Stimulated activated naive CD8-positive, alpha-beta T cell treated with anti-CD3 and anti-CD28 coated beads, Interleukin-15, amount 100 ng/mL, for 72 hours (primary cell): ENCODE measurements around the gene ILK.

Experiments
- ATAC-seq: fragments of 150-1000 bp; cut with Tn5 transposase; 2 replicates; pipeline ENCODE4 v1.10.0; 2021; ENCODE audit warnings: mild to moderate bottlenecking, moderate library complexity
- DNase-seq, 2 donors: peaks; one replicate each; pipeline ENCODE4 v3.0.0; 2021 to 2022
- H3K27ac Mint-ChIP-seq, 2 donors: one replicate each; pipeline ENCODE4 v1.8.0; 2022; ENCODE audit warnings: mild to moderate bottlenecking in 2 of 2, mixed read lengths in 2 of 2, moderate library complexity in 2 of 2
- H3K27me3 Mint-ChIP-seq: one replicate; pipeline ENCODE4 v1.8.0; 2022; ENCODE audit warnings: mixed read lengths
- H3K4me1 Mint-ChIP-seq: one replicate; pipeline ENCODE4 v1.8.0; 2022; ENCODE audit warnings: mild to moderate bottlenecking, mixed read lengths
- H3K4me3 Mint-ChIP-seq, 2 donors: one replicate each; pipeline ENCODE4 v1.8.0; 2022; ENCODE audit warnings: mild to moderate bottlenecking in 2 of 2, mixed read lengths in 2 of 2, moderate library complexity in 1 of 2
- H3K9me3 Mint-ChIP-seq, 2 donors: one replicate each; pipeline ENCODE4 v1.8.0; 2022; ENCODE audit warnings: mixed read lengths in 2 of 2

The ILK gene

GRCh38 chr11:6603287-6604080 lies at the start of gene ILK, which contains the start of gene RRP8:
TSS of gene ILK (plus strand) at chr11:6603774. CDS start at chr11:6604272, 498 bp downstream.
TSS of gene RRP8 (minus strand) at chr11:6603616. CDS start at chr11:6603502, 114 bp downstream.
- Mint-ChIP-seq H3K9me3 (no peaks in the 10 kb centered on the region), H3K27me3 (no peaks in the 10 kb centered on the region), H3K27ac (no peak within 1 kb of the TSS), H3K4me3 (no peak within 1 kb of the TSS), H3K4me1 (peaks cover 23% of the 10 kb centered on the region)
- ATAC-seq (peak; percentile 85), DNase-seq (peak; percentile 84 to 90)

DNA sequence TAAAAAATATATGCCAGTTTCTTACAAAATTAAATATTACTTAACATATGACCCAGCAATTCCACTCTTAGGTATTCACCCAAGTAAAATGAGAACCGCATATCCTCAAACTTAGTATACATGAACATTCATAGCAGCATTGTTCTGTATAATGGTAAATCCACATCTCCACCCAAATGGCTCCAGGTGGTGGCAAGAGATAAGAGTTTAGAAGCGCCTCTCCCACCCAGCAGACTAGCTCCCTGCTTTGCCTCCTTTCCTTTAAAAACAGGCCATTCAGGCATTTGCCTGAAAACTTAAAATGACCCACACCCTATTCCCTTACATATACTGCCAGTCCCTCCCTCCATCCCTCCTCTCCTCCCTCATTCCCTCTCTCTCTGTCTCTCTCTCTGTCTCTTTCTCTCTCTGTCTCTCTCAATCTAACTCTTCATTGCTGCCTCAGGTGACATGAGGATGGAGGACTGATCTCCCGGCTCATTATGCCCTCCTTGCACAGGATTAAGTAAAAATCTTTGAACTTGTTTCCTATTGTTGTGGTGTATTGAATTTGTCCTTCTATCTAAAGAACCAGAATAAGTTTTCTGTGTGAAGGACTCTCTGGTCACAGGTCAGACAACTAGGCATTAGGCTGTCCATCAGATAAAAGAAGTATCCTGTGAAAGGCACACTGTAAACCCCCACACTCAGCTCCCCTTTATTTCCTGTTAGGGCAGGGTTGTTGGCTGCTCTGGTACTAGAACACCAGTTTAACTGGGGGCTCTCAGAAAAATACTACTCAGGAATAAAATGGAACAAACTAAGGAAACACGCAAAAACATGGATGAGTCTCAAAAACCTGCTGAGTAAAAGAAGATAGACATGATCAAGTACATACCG lies 48.5 kb upstream of the ILK start:
- ATAC-seq: no peak
- H3K27ac Mint-ChIP-seq: peak overlapping the region in 1 of 2 donors; percentile 8

GRCh38 chr11:6556139-6556949 lies 47.2 kb upstream of the ILK start:
- DNase-seq (no peak), ATAC-seq (no peak)
- no peaks in the 10 kb centered on the region for H3K27me3 Mint-ChIP-seq
- no peak overlapping the region for H3K27ac Mint-ChIP-seq
- H3K9me3 Mint-ChIP-seq: no peaks in the 10 kb centered on the region
- H3K4me1 Mint-ChIP-seq: no peaks in the 10 kb centered on the region
- no peak overlapping the region for H3K4me3 Mint-ChIP-seq

More for the DNA sequence above, 48.5 kb upstream of the ILK start:
- H3K4me1 Mint-ChIP-seq: no peaks in the 10 kb centered on the region
- no peaks in the 10 kb centered on the region for H3K9me3 Mint-ChIP-seq
- H3K4me3 Mint-ChIP-seq: no peak overlapping the region
- no peak for DNase-seq
- no peaks in the 10 kb centered on the region for H3K27me3 Mint-ChIP-seq

- Mint-ChIP-seq H3K4me1 (no peaks in the 10 kb centered on the region), H3K27ac (peak overlapping the region in 1 of 2 donors; percentile 2), H3K4me3 (no peak overlapping the region), H3K9me3 (no peaks in the 10 kb centered on the region), H3K27me3 (no peaks in the 10 kb centered on the region)
- ATAC-seq (no peak), DNase-seq (no peak)
Observed at GRCh38 chr11:6557063-6557462, 46.5 kb upstream of the ILK start.

DNA sequence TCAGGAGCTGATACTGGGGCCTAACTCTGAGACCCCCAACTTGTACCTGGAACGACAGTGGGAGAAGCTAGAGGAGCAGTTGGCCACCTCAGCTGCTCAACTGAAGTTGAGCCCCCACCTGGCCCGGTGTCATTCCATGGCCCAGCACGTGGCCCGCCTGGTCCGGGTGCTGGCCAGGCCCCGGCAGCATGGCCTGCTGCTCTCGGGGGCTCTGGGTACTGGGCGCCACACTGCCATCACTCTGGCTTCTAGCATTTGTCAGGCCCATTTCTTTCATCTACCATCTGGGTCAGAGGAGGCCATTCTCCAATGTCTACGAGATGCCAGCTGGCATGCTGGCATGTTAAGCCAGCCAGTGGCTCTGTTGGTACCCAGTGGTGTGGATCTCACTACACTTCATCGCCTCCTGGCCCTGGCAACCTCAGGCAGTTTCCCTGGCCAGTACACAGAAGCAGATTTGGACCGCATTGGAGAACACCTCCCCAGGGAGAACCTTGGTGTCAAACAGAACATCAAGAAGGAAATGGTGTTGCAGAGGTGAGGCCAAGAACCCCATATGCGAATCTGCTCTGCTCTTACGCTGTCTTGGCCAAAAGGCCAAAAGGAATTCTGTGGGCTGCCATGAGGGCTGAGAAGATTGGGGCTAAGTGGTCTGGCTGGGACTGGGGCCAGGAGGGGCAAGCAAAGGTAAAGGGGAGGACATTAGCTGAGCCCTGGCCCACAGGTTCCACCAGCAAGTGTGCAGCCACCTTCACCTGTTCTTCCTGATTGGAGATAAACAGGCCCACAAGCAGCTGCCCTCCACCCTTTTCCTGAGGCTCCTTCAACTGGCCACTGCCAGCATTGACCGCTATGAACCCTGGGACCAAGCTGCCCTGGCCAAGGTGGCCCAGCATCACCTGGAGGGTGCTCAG lies 45.6 kb upstream of the ILK start:
- ATAC-seq (no peak), DNase-seq (no peak)
- Mint-ChIP-seq H3K9me3 (no peaks in the 10 kb centered on the region), H3K4me1 (no peaks in the 10 kb centered on the region), H3K4me3 (no peak overlapping the region), H3K27me3 (no peaks in the 10 kb centered on the region), H3K27ac (no peak overlapping the region)

- no peak overlapping the region for H3K4me3 Mint-ChIP-seq
Observed at GRCh38 chr11:6559369-6559768, 44.2 kb upstream of the ILK start.

DNA sequence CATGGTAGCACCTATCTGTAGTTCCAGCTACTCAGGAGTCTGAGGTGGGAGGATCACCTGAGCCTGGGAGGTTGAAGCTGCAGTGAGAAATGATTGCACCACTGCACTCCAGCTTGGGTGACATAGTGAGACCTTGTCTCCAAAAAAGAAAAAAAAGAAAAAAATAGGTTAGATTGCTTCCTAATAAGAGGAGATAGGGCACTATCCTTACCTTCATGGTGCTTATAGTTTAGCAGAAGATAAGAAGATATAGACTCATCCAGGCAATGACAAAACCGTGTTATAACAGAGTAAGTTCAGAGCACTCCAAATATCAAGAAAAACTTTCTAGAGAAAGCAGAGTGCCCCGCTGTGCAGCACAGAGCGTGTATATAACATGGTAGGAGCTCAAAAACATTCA lies 42.3 kb upstream of the ILK start:
- Mint-ChIP-seq H3K4me3 (no peak overlapping the region), H3K4me1 (no peaks in the 10 kb centered on the region), H3K27me3 (no peaks in the 10 kb centered on the region), H3K27ac (no peak overlapping the region), H3K9me3 (no peaks in the 10 kb centered on the region)
- no peak for DNase-seq
- ATAC-seq: no peak

More at GRCh38 chr11:6559369-6559768, 44.2 kb upstream of the ILK start:
- no peaks in the 10 kb centered on the region for H3K9me3 Mint-ChIP-seq
- H3K27ac Mint-ChIP-seq: no peak overlapping the region
- no peak for ATAC-seq
- H3K4me1 Mint-ChIP-seq: no peaks in the 10 kb centered on the region
- no peaks in the 10 kb centered on the region for H3K27me3 Mint-ChIP-seq
- DNase-seq: no peak

DNA sequence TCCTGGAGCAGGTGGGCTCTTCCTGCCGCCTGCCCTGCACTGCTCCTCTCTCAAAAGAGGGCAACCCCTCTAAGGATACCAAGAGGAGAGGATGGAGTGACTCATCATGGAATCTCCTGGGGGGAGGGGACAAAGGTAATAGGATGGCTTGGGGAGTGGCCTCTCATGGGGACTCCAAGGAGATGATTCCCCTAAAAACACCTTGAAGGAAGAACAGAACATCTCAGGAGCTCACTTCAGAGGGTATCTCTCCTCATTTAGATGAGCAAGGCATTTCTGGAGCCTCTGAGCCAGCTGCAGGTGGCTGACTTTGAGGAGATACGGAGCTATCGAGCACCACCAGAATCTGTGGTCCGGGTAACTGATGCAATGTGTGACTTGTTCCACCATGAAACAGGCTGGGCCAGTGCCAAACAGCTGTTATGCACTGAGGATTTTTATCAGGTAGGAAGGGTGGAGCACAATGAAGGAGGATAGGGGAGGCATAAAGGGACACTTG lies 40.4 kb upstream of the ILK start:
- Mint-ChIP-seq H3K4me1 (no peaks in the 10 kb centered on the region), H3K27ac (no peak overlapping the region), H3K9me3 (no peaks in the 10 kb centered on the region), H3K4me3 (no peak overlapping the region), H3K27me3 (no peaks in the 10 kb centered on the region)
- no peak for DNase-seq
- ATAC-seq: no peak

- DNase-seq (no peak), ATAC-seq (peak; percentile 17)
- Mint-ChIP-seq H3K4me1 (no peaks in the 10 kb centered on the region), H3K27ac (no peak overlapping the region), H3K4me3 (no peak overlapping the region), H3K9me3 (no peaks in the 10 kb centered on the region), H3K27me3 (no peaks in the 10 kb centered on the region)
Observed at GRCh38 chr11:6563667-6564066, 39.9 kb upstream of the ILK start.

GRCh38 chr11:6565325-6565724 lies 38.2 kb upstream of the ILK start:
- no peaks in the 10 kb centered on the region for H3K27me3 Mint-ChIP-seq

GRCh38 chr11:6565988-6566703 lies 37.4 kb upstream of the ILK start:
- no peak overlapping the region for H3K4me3 Mint-ChIP-seq
- DNase-seq (no peak), ATAC-seq (peak; percentile 11)
- H3K27me3 Mint-ChIP-seq: no peaks in the 10 kb centered on the region
- H3K9me3 Mint-ChIP-seq: no peaks in the 10 kb centered on the region
- H3K27ac Mint-ChIP-seq: no peak overlapping the region
- H3K4me1 Mint-ChIP-seq: no peaks in the 10 kb centered on the region

More at GRCh38 chr11:6565325-6565724, 38.2 kb upstream of the ILK start:
- DNase-seq (no peak), ATAC-seq (no peak)
- H3K27ac Mint-ChIP-seq: peak overlapping the region; percentile 22 to 41
- H3K4me3 Mint-ChIP-seq: no peak overlapping the region
- no peaks in the 10 kb centered on the region for H3K4me1 Mint-ChIP-seq
- no peaks in the 10 kb centered on the region for H3K9me3 Mint-ChIP-seq

GRCh38 chr11:6566704-6567370 lies 36.7 kb upstream of the ILK start:
- DNase-seq: no peak
- Mint-ChIP-seq H3K27ac (no peak overlapping the region), H3K4me1 (no peaks in the 10 kb centered on the region), H3K27me3 (no peaks in the 10 kb centered on the region), H3K4me3 (no peak overlapping the region), H3K9me3 (no peaks in the 10 kb centered on the region)
- no peak for ATAC-seq

- H3K4me1 Mint-ChIP-seq: no peaks in the 10 kb centered on the region
- ATAC-seq (no peak), DNase-seq (no peak)
- H3K27me3 Mint-ChIP-seq: no peaks in the 10 kb centered on the region
- no peak overlapping the region for H3K27ac Mint-ChIP-seq
- H3K9me3 Mint-ChIP-seq: no peaks in the 10 kb centered on the region
- H3K4me3 Mint-ChIP-seq: no peak overlapping the region
Observed at GRCh38 chr11:6567371-6567745, 36.2 kb upstream of the ILK start.
